Right lobe of liver (tissue), 6 donors: ENCODE measurements around the gene LTA. TPM values are rescaled to one million over a fixed set of nuclear protein-coding genes. Genes with fewer than 3 reads are reported as not detected.

ENCODE experiments used
- ATAC-seq, 4 donors: fragments of 200-7000 bp; cut with Tn5 transposase; one replicate each; pipeline ENCODE4 v1.9.1; 2020; ENCODE audit warnings: mild to moderate bottlenecking in 4 of 4, moderate library complexity in 4 of 4
- DNase-seq, 3 donors: peaks; one replicate each; pipeline ENCODE4 v3.0.0-alpha.2; 2020
- H3K27ac ChIP-seq, 3 donors: fragments of 200-600 bp; one replicate each; pipeline ENCODE4 v1.8.0; 2022
- H3K27me3 ChIP-seq, 2 donors: fragments of 200-600 bp; one replicate each; pipeline ENCODE4 v1.8.0; 2022
- H3K36me3 ChIP-seq, 4 donors: fragments of 200-600 bp; sonication (generic) in 1 of 4; one replicate each; pipeline versions ENCODE4 v1.5.1 to v1.8.0; 2017 to 2022; ENCODE audit warnings: control low read depth in 1 of 4
- H3K4me1 ChIP-seq, 4 donors: fragments of 200-600 bp; sonication (generic) in 1 of 4; one replicate each; pipeline versions ENCODE4 v1.5.1 to v1.8.0; 2017 to 2022; ENCODE audit warnings: control low read depth in 1 of 4
- H3K4me3 ChIP-seq, 3 donors: fragments of 200-600 bp; one replicate each; pipeline ENCODE4 v1.8.0; 2022
- H3K9me3 ChIP-seq, 4 donors: fragments of 200-600 bp; sonication (generic) in 1 of 4; one replicate each; pipeline versions ENCODE4 v1.5.1 to v1.8.0; 2017 to 2022; ENCODE audit warnings: control low read depth in 1 of 4
- CTCF ChIP-seq, 4 donors: fragments of 200-600 bp in 3 of 4; fragments of 450-650 bp in 1 of 4; IDR thresholded peaks; one replicate each; pipeline versions ENCODE4 v1.5.1 to v1.8.0; 2016 to 2022; ENCODE audit warnings: antibody characterized with exemption in 4 of 4, mild to moderate bottlenecking in 2 of 4
- POLR2A ChIP-seq: fragments of 450-650 bp; IDR thresholded peaks from one replicate; pipeline ENCODE4 v1.6.1; 2017; ENCODE audit warnings: antibody characterized with exemption, mild to moderate bottlenecking
- WGBS: methylation state at CpG from one replicate; pipeline ENCODE4 v1.1.6; 2018; ENCODE audit warnings: low coverage, low lambda C conversion rate; ENCODE audit not compliant: insufficient coverage; ENCODE audit errors: missing lambda C conversion rate; 5-methylcytosine and 5-hydroxymethylcytosine counted together
- intact Hi-C, 2 donors: fragments of 100-400 bp; cut with DNase I; formaldehyde crosslinking; loops; one replicate each; pipeline versions ENCODE4 v1.11.2 to v1.14.1; 2022
- total RNA-seq, 6 experiments: library from RNA; depleted of rRNA in 2 of 6; stranded (reverse); fragments of >200 nt in 2 of 6; fragmentation: NEBNext Ultra II Directional in 3 of 6; extraction: Animal tissue kit (Norgen Biotek cat#: 25700) in 3 of 6; gene quantifications; one replicate each; pipeline versions ENCODE4 v1.1.0 to v1.2.4, GENCODE V29; 2016 to 2023
- donor health status: DM: no; HTN: yes; CAD: no.
- donor health status: DM: no; HTN: no; CAD: no.
- donor health status: DM: no; HTN: no; CAD: no.
- donor health status: DM: no; HTN: yes; CAD: no.
- donor health status: DM: no; HTN: yes; CAD: no.

LTA gene
- total RNA-seq, 6 experiments from 2014 or later: 0.20 TPM; not detected in 5

- Histone ChIP-seq H3K27me3 (no peaks in the 10 kb centered on the region), H3K9me3 (no peaks in the 10 kb centered on the region), H3K4me1 (no peaks in the 10 kb centered on the region), H3K27ac (no peak overlapping the region), H3K36me3 (no peaks in the 10 kb centered on the region), H3K4me3 (no peak overlapping the region)
- intact Hi-C loops: no loop called here
- WGBS: 67% methylated on average over 9 of the region's 9 CpGs
- DNase-seq: peak in 1 of 3 donors; percentile 26
- TF ChIP-seq CTCF (IDR thresholded peaks at IDR 0.05) (no peak), POLR2A (no peak)
- ATAC-seq: no peak
Measured at GRCh38 chr6:31573239-31574105, 1.4 kb downstream of the LTA start.

GRCh38 chr6:31574106-31575061 lies 2.3 kb downstream of the LTA start:
- no peak overlapping the region for H3K27ac ChIP-seq
- no peak overlapping the region for H3K4me3 ChIP-seq
- DNase-seq: peak in 1 of 3 donors; percentile 26
- WGBS: 60% methylated on average over 8 of the region's 14 CpGs
- H3K36me3 ChIP-seq: no peaks in the 10 kb centered on the region
- no peaks in the 10 kb centered on the region for H3K9me3 ChIP-seq
- intact Hi-C loops: no loop called here
- TF ChIP-seq POLR2A: no peak
- no peak for TF ChIP-seq CTCF (IDR thresholded peaks at IDR 0.05)
- no peaks in the 10 kb centered on the region for H3K27me3 ChIP-seq
- ATAC-seq: no peak
- H3K4me1 ChIP-seq: no peaks in the 10 kb centered on the region

GRCh38 chr6:31575335-31575901 lies 3.3 kb downstream of the LTA start, which contains the start of gene TNF:
Gene TNF, plus strand, starts transcription at chr6:31575565. Its CDS starts 177 bp downstream, at chr6:31575742.
- 41% methylated on average over 15 of the region's 19 CpGs for WGBS
- Histone ChIP-seq H3K27ac (peak within 1 kb of the TSS in 1 of 3 donors; percentile 54), H3K9me3 (no peaks in the 10 kb centered on the region), H3K36me3 (no peaks in the 10 kb centered on the region), H3K4me1 (no peaks in the 10 kb centered on the region), H3K4me3 (peak within 1 kb of the TSS; percentile 11 to 32 (median 31)), H3K27me3 (no peaks in the 10 kb centered on the region)
- ATAC-seq (peak; percentile 40 to 66 (median 52)), DNase-seq (peak in 2 of 3 donors; percentile 49 to 56)
- intact Hi-C loops: no loop called here
- TF ChIP-seq POLR2A (peak; percentile 71), CTCF (IDR thresholded peaks at IDR 0.05) (no peak)

GRCh38 chr6:31575952-31576685 lies 4.0 kb downstream of the LTA start:
- no peaks in the 10 kb centered on the region for H3K27me3 ChIP-seq
- no peak for TF ChIP-seq CTCF (IDR thresholded peaks at IDR 0.05)
- no peak for TF ChIP-seq POLR2A
- H3K9me3 ChIP-seq: no peaks in the 10 kb centered on the region
- 45% methylated on average over 7 of the region's 8 CpGs for WGBS
- H3K27ac ChIP-seq: no peak overlapping the region
- DNase-seq (no peak), ATAC-seq (no peak)
- no peaks in the 10 kb centered on the region for H3K36me3 ChIP-seq
- peak overlapping the region; percentile 11 to 32 (median 31) for H3K4me3 ChIP-seq
- H3K4me1 ChIP-seq: no peaks in the 10 kb centered on the region
- intact Hi-C loops: no loop called here
